Activated CD4-positive, alpha-beta memory T cell treated with anti-CD3 and anti-CD28 coated beads, Interleukin-2, amount 10 ng/mL, durations not matched to agents 7 days and 5 days (primary cell): Measurements from ENCODE around the gene CAMK2D. TPM values are rescaled to one million over a fixed set of nuclear protein-coding genes. Genes with fewer than 3 reads are reported as not detected.
A peak's percentile ranks its signal among the peaks of the same experiment; 100 is the strongest.
"Not testable (repeated sequence)": the region's sequence is repeated elsewhere in the genome, so short reads cannot be mapped to it uniquely, and the experiment has no call there.

Experiments used
- CTCF ChIA-PET: fragments of 350-600 bp; sonication (Branson Sonifier 250); formaldehyde crosslinking; loops from one replicate; lab custom pipeline; 2021; ENCODE audit warnings: antibody characterized with exemption, inconsistent platforms; lab: Charles Lee
- POLR2A ChIA-PET: fragments of 350-600 bp; sonication (Branson Sonifier 250); formaldehyde crosslinking; loops from one replicate; lab custom pipeline; 2021; ENCODE audit warnings: antibody characterized with exemption; lab: Charles Lee
- DNase-seq: peaks from one replicate; pipeline ENCODE4 v3.0.0-alpha.2; 2020
- H3K27ac Mint-ChIP-seq: one replicate; pipeline ENCODE4 v1.8.0; 2021; ENCODE audit warnings: mild to moderate bottlenecking, mixed read lengths
- H3K27me3 Mint-ChIP-seq: one replicate; pipeline ENCODE4 v1.8.0; 2021; ENCODE audit warnings: mixed read lengths
- H3K36me3 Mint-ChIP-seq: one replicate; pipeline ENCODE4 v1.8.0; 2021; ENCODE audit warnings: low read depth, mixed read lengths
- H3K4me1 Mint-ChIP-seq: one replicate; pipeline ENCODE4 v1.8.0; 2021; ENCODE audit warnings: mixed read lengths
- H3K4me3 Mint-ChIP-seq: one replicate; pipeline ENCODE4 v1.8.0; 2021; ENCODE audit warnings: mild to moderate bottlenecking, mixed read lengths
- H3K9me3 Mint-ChIP-seq: one replicate; pipeline ENCODE4 v1.8.0; 2021; ENCODE audit warnings: mixed read lengths
- total RNA-seq, 2 experiments: library from RNA; stranded (reverse); gene quantifications; one replicate each; pipeline ENCODE4 v1.2.3, GENCODE V29; 2021

CAMK2D gene
- total RNA-seq = 10 to 100 TPM; 41.7 to 43.0 TPM

- Mint-ChIP-seq H3K9me3 (no peaks in the 10 kb centered on the region), H3K4me3 (peak within 1 kb of the TSS; percentile 83), H3K4me1 (peaks cover 30% of the 10 kb centered on the region), H3K27me3 (no peaks in the 10 kb centered on the region), H3K36me3 (peaks cover 24% of the 10 kb centered on the region), H3K27ac (peak within 1 kb of the TSS; percentile 100)
- peak; percentile 81 for DNase-seq
- POLR2A ChIA-PET = interaction anchor here (0.6 to 2.1 kb wide), 17 partner anchors 78 to 367 kb away, joined by 3 to 17 read pairs (median 3); no protein-coding TSS in a partner anchor
- CTCF ChIA-PET = interaction anchor here (0.7 to 1.2 kb wide), 2 partner anchors 125 to 214 kb away, joined by 3 to 5 read pairs; no protein-coding TSS in a partner anchor
Measured at GRCh38 chr4:113761620-113762185, at the start of gene CAMK2D. Gene CAMK2D, minus strand, starts transcription at chr4:113761738. Its CDS starts 670 bp downstream, at chr4:113761068.

- no peaks in the 10 kb centered on the region for H3K27me3 Mint-ChIP-seq
- no peaks in the 10 kb centered on the region for H3K4me1 Mint-ChIP-seq
- H3K9me3 Mint-ChIP-seq = no peaks in the 10 kb centered on the region
- POLR2A ChIA-PET = no interaction called here
- DNase-seq = no peak
- no peaks in the 10 kb centered on the region for H3K36me3 Mint-ChIP-seq
- H3K4me3 Mint-ChIP-seq = no peak overlapping the region
- no peak overlapping the region for H3K27ac Mint-ChIP-seq
- CTCF ChIA-PET = no interaction called here
Measured at GRCh38 chr4:113810906-113811305, 49.4 kb upstream of the CAMK2D start.

GRCh38 chr4:113809311-113809710 is 47.8 kb upstream of the CAMK2D start:
- ChIA-PET POLR2A (no interaction called here), CTCF (interaction anchor here (0.6 kb wide), 1 partner anchor 139 kb away, joined by 3 read pairs; no protein-coding TSS in a partner anchor)
- Mint-ChIP-seq H3K27me3 (no peaks in the 10 kb centered on the region), H3K27ac (no peak overlapping the region), H3K4me3 (no peak overlapping the region), H3K9me3 (no peaks in the 10 kb centered on the region), H3K4me1 (no peaks in the 10 kb centered on the region), H3K36me3 (no peaks in the 10 kb centered on the region)
- DNase-seq = no peak

GRCh38 chr4:113806850-113807249 is 45.3 kb upstream of the CAMK2D start:
- no peak for DNase-seq
- Mint-ChIP-seq H3K4me1 (no peaks in the 10 kb centered on the region), H3K27me3 (no peaks in the 10 kb centered on the region), H3K4me3 (no peak overlapping the region), H3K9me3 (no peaks in the 10 kb centered on the region), H3K27ac (no peak overlapping the region), H3K36me3 (no peaks in the 10 kb centered on the region)
- ChIA-PET POLR2A (no interaction called here), CTCF (interaction anchor here (0.6 kb wide), 1 partner anchor 531 kb away, joined by 4 read pairs; no protein-coding TSS in a partner anchor)

GRCh38 chr4:113801882-113802281 is 40.3 kb upstream of the CAMK2D start:
- ChIA-PET POLR2A (no interaction called here), CTCF (no interaction called here)
- H3K9me3 Mint-ChIP-seq = peaks cover 5% of the 10 kb centered on the region
- H3K27me3 Mint-ChIP-seq = no peaks in the 10 kb centered on the region
- DNase-seq = no peak
- no peak overlapping the region for H3K4me3 Mint-ChIP-seq
- H3K36me3 Mint-ChIP-seq = no peaks in the 10 kb centered on the region
- no peak overlapping the region for H3K27ac Mint-ChIP-seq
- no peaks in the 10 kb centered on the region for H3K4me1 Mint-ChIP-seq

- H3K27me3 Mint-ChIP-seq = not testable (repeated sequence)
- peaks cover 21% of the 10 kb centered on the region for H3K9me3 Mint-ChIP-seq
Measured at GRCh38 chr4:113796381-113796780, 34.8 kb upstream of the CAMK2D start.

GRCh38 chr4:113790478-113790877 is 28.9 kb upstream of the CAMK2D start:
- Mint-ChIP-seq H3K4me1 (no peaks in the 10 kb centered on the region), H3K36me3 (no peaks in the 10 kb centered on the region), H3K4me3 (no peak overlapping the region), H3K27ac (no peak overlapping the region), H3K9me3 (peaks cover 16% of the 10 kb centered on the region), H3K27me3 (peaks cover 5% of the 10 kb centered on the region)
- ChIA-PET POLR2A (no interaction called here), CTCF (no interaction called here)
- no peak for DNase-seq

More at GRCh38 chr4:113796381-113796780, 34.8 kb upstream of the CAMK2D start:
- H3K27ac Mint-ChIP-seq, H3K4me3 Mint-ChIP-seq, H3K36me3 Mint-ChIP-seq, POLR2A ChIA-PET, DNase-seq, H3K4me1 Mint-ChIP-seq, CTCF ChIA-PET: not testable (repeated sequence)

DNA sequence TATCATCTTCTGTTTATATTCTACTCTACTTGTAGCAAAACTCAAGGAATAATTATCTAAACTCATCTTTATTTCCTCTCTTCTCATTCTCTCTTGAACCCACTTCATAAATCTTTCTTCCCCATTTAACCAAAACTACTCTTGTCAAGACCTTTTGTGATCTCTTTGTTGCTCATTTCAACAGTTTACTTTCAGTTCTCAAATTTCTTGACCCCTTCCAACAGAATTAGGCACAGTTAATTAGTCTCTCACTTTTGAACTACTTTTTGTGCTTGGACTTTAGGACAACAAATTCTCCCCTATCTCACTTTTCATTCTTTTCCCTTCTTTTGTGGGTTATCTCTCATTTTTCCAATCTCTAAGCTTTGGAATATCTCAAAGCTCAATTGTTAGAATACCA is 27.4 kb upstream of the CAMK2D start:
- H3K27ac Mint-ChIP-seq = no peak overlapping the region
- peaks cover 1% of the 10 kb centered on the region for H3K27me3 Mint-ChIP-seq
- no peak for DNase-seq
- H3K9me3 Mint-ChIP-seq = peaks cover 10% of the 10 kb centered on the region
- POLR2A ChIA-PET = no interaction called here
- no peaks in the 10 kb centered on the region for H3K36me3 Mint-ChIP-seq
- no peak overlapping the region for H3K4me3 Mint-ChIP-seq
- CTCF ChIA-PET = no interaction called here
- peaks cover 6% of the 10 kb centered on the region for H3K4me1 Mint-ChIP-seq

GRCh38 chr4:113785781-113786180 is 24.2 kb upstream of the CAMK2D start:
- DNase-seq = no peak
- ChIA-PET CTCF (no interaction called here), POLR2A (no interaction called here)
- H3K36me3 Mint-ChIP-seq = no peaks in the 10 kb centered on the region
- H3K27me3 Mint-ChIP-seq = no peaks in the 10 kb centered on the region
- no peak overlapping the region for H3K27ac Mint-ChIP-seq
- peaks cover 10% of the 10 kb centered on the region for H3K4me1 Mint-ChIP-seq
- no peaks in the 10 kb centered on the region for H3K9me3 Mint-ChIP-seq
- no peak overlapping the region for H3K4me3 Mint-ChIP-seq

DNA sequence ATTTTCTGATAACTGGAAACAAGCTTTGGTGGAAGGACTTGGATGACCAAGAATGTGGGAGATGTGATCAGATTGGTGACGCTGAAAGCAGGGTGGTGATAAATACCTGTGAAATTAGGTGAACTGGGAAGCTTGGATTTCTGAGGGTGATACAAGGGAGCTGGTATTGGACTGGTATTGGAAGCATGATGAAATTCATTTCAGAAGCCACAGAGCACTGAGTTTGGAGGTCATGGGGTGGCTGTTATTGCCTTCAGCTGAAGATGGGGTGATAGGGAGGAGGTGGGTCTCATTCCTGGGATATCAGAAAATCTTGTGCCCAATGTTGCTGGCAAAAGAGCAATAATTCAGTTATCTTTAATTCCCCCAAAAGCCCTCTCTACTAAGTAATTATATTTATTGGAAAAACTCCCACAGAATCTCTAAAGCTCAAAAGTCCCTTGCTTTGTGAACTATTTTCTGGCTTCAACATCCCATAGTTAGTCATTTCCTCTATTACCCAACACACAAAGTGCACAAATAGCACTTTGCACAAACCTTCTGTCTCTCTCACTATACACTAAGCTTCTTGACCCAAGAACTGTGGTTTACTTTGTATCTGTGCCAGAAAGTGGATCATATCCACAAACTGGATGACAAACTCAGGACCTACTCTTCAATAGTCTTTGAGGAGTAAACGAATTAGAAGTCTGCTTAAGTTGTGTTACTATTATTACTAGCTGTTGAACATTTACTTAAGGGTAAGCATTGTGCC is 23.1 kb upstream of the CAMK2D start:
- Mint-ChIP-seq H3K4me3 (no peak overlapping the region), H3K9me3 (no peaks in the 10 kb centered on the region)
- POLR2A ChIA-PET = no interaction called here

GRCh38 chr4:113783701-113784100 is 22.2 kb upstream of the CAMK2D start:
- POLR2A ChIA-PET = no interaction called here
- H3K4me1 Mint-ChIP-seq = peaks cover 10% of the 10 kb centered on the region
- CTCF ChIA-PET = interaction anchor here (1.2 to 1.5 kb wide), 2 partner anchors 236 to 389 kb away, joined by 3 to 4 read pairs; no protein-coding TSS in a partner anchor
- H3K27ac Mint-ChIP-seq = no peak overlapping the region
- no peak for DNase-seq
- H3K4me3 Mint-ChIP-seq = no peak overlapping the region
- H3K27me3 Mint-ChIP-seq = no peaks in the 10 kb centered on the region
- H3K9me3 Mint-ChIP-seq = no peaks in the 10 kb centered on the region
- H3K36me3 Mint-ChIP-seq = no peaks in the 10 kb centered on the region

More for the DNA sequence above, 23.1 kb upstream of the CAMK2D start:
- no peaks in the 10 kb centered on the region for H3K36me3 Mint-ChIP-seq
- DNase-seq = no peak
- no peaks in the 10 kb centered on the region for H3K27me3 Mint-ChIP-seq
- CTCF ChIA-PET = interaction anchor here (1.0 to 1.5 kb wide), 2 partner anchors 14 to 237 kb away, joined by 4 read pairs; no protein-coding TSS in a partner anchor
- peaks cover 10% of the 10 kb centered on the region for H3K4me1 Mint-ChIP-seq
- no peak overlapping the region for H3K27ac Mint-ChIP-seq

DNA sequence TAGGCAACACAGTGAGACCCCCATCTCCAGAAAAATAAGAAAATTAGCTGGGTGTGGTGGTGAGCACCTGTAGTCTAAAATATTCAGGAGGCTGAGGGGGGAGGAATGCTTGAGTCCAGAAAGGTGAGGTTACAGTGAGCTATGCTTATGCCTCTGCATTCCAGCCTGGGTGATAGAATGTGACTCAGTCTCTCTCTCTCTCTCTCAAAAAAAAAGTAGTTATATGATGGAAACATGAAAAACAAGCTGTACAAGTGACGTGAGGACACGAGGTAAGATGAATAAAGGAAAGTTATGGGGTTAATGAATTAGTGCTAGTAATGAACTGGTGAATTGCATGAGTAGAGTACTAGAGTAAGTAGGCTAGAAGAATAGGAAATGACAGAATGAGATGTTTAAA is 21.8 kb upstream of the CAMK2D start:
- ChIA-PET CTCF (interaction anchor here (1.2 kb wide), 1 partner anchor 388 kb away, joined by 3 read pairs; no protein-coding TSS in a partner anchor), POLR2A (no interaction called here)
- Mint-ChIP-seq H3K4me3 (no peak overlapping the region), H3K27ac (no peak overlapping the region), H3K9me3 (no peaks in the 10 kb centered on the region), H3K36me3 (no peaks in the 10 kb centered on the region), H3K27me3 (peaks cover 2% of the 10 kb centered on the region), H3K4me1 (peaks cover 10% of the 10 kb centered on the region)
- DNase-seq = no peak

GRCh38 chr4:113781439-113782040 is 20.0 kb upstream of the CAMK2D start:
- Mint-ChIP-seq H3K27me3 (peaks cover 2% of the 10 kb centered on the region), H3K4me3 (no peak overlapping the region), H3K27ac (no peak overlapping the region), H3K4me1 (peaks cover 10% of the 10 kb centered on the region), H3K9me3 (no peaks in the 10 kb centered on the region), H3K36me3 (no peaks in the 10 kb centered on the region)
- CTCF ChIA-PET = no interaction called here
- POLR2A ChIA-PET = no interaction called here
- no peak for DNase-seq
